ENCODE data around the gene CD6. TPM values are rescaled to one million over a fixed set of nuclear protein-coding genes. Genes with fewer than 3 reads are reported as not detected.

The CD6 gene
- total RNA-seq, 1 donor from 2014 or later, result 0.39 TPM

DNA sequence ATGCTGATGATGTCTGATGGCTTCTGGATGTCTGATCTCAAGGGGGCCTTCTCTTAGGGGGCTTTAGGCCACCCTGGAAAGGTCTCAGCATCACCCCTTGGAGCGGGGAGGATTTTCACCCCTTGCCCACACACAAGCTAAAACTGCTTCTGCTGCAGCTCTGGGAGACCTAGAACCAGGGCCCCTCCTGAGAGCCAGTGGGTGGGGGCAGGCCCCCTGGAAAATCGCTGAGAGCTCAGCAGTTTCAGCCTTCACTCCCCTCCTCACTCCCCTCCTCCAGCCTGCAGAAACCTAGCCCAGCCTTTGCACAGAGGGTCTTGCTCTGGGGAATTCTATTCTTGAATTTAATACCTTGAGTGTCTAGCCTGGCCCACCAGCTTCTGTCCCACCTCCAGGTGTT lies 17.2 kb downstream of the CD6 start:
- TF ChIP-seq EZH2 (IDR thresholded peaks at IDR 0.05; ENCODE audit: insufficient read depth, low read length) (no peak), CTCF (IDR thresholded peaks at IDR 0.05; ENCODE audit: insufficient read depth, low read depth, low read length) (no peak)
- Histone ChIP-seq H3K79me2 (ENCODE audit: insufficient read depth, low read length) (no peaks in the 10 kb centered on the region), H3K27ac (ENCODE audit: low read depth, low read length) (no peak overlapping the region), H3K9me3 (ENCODE audit: insufficient read depth, low read depth, low read length) (no peaks in the 10 kb centered on the region), H3K4me1 (ENCODE audit: insufficient read depth, low read length) (peaks cover 8% of the 10 kb centered on the region), H3K27me3 (ENCODE audit: insufficient read depth, low read length) (peaks cover 16% of the 10 kb centered on the region), H3K4me2 (ENCODE audit: low read length) (no peak overlapping the region), H4K20me1 (ENCODE audit: insufficient read depth, low read length) (no peaks in the 10 kb centered on the region), H3K9ac (ENCODE audit: low read length) (no peak overlapping the region), H2AFZ (ENCODE audit: low read depth, low read length) (no peak overlapping the region), H3K4me3 (ENCODE audit: insufficient read depth, low read depth, low read length) (no peak overlapping the region), H3K36me3 (ENCODE audit: insufficient read depth, low read length) (no peaks in the 10 kb centered on the region)
- H3K9me3 Mint-ChIP-seq (ENCODE audit: unreplicated experiment), result no peaks in the 10 kb centered on the region
- H3K36me3 Mint-ChIP-seq (ENCODE audit: low read depth, unreplicated experiment), result no peaks in the 10 kb centered on the region
- H3K4me3 Mint-ChIP-seq (ENCODE audit: unreplicated experiment), result no peak overlapping the region
- H3K27me3 Mint-ChIP-seq (ENCODE audit: low read depth, unreplicated experiment), result peaks cover 20% of the 10 kb centered on the region
- H3K4me1 Mint-ChIP-seq (ENCODE audit: low read depth, unreplicated experiment), result peaks cover 9% of the 10 kb centered on the region
- DNase-seq (ENCODE audit: low read depth) (no peak), FAIRE-seq (no peak)
- H3K27ac Mint-ChIP-seq (ENCODE audit: unreplicated experiment), result no peak overlapping the region

DNA sequence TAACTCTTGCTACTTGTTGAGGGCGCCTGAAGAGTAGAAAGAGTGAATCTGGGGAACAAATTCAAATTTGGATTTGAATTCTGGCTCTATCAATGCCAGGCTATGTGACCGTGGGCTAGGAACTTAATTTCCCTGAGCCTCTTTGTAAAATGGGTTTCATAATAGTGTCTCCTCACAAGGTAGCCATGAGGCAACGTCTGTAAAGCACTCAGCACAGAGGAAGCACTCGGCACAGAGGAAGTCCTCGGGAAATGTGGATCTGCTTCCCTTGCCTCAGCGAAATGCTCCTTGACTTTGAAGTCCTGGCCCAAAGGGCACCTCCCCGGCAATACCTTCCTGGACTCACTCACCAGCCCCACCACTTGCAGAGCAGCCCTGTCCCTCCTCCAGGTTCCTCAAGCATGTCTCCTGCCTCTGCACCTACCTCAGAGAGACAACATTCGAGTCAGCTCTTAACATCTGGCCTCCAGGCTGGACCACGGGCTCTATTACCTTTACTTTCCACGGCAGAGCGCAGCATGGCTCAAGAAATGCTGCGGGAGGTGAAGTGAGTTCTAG lies 17.7 kb downstream of the CD6 start:
- Histone ChIP-seq H3K9ac (ENCODE audit: low read length) (no peak overlapping the region), H3K4me2 (ENCODE audit: low read length) (no peak overlapping the region), H3K27ac (ENCODE audit: low read depth, low read length) (no peak overlapping the region), H3K9me3 (ENCODE audit: insufficient read depth, low read depth, low read length) (no peaks in the 10 kb centered on the region), H3K27me3 (ENCODE audit: insufficient read depth, low read length) (peaks cover 18% of the 10 kb centered on the region), H3K4me1 (ENCODE audit: insufficient read depth, low read length) (peaks cover 8% of the 10 kb centered on the region), H2AFZ (ENCODE audit: low read depth, low read length) (no peak overlapping the region), H3K4me3 (ENCODE audit: insufficient read depth, low read depth, low read length) (no peak overlapping the region), H4K20me1 (ENCODE audit: insufficient read depth, low read length) (no peaks in the 10 kb centered on the region), H3K36me3 (ENCODE audit: insufficient read depth, low read length) (no peaks in the 10 kb centered on the region), H3K79me2 (ENCODE audit: insufficient read depth, low read length) (no peaks in the 10 kb centered on the region)
- H3K27me3 Mint-ChIP-seq (ENCODE audit: low read depth, unreplicated experiment), result peaks cover 25% of the 10 kb centered on the region
- FAIRE-seq (no peak), DNase-seq (ENCODE audit: low read depth) (no peak)
- H3K4me3 Mint-ChIP-seq (ENCODE audit: unreplicated experiment), result no peak overlapping the region
- no peaks in the 10 kb centered on the region for H3K36me3 Mint-ChIP-seq (ENCODE audit: low read depth, unreplicated experiment)
- no peak overlapping the region for H3K27ac Mint-ChIP-seq (ENCODE audit: unreplicated experiment)
- peaks cover 10% of the 10 kb centered on the region for H3K4me1 Mint-ChIP-seq (ENCODE audit: low read depth, unreplicated experiment)
- TF ChIP-seq CTCF (IDR thresholded peaks at IDR 0.05; ENCODE audit: insufficient read depth, low read depth, low read length) (no peak), EZH2 (IDR thresholded peaks at IDR 0.05; ENCODE audit: insufficient read depth, low read length) (no peak)
- no peaks in the 10 kb centered on the region for H3K9me3 Mint-ChIP-seq (ENCODE audit: unreplicated experiment)

GRCh38 chr11:60991457-60991856 lies 20.0 kb downstream of the CD6 start:
- no peaks in the 10 kb centered on the region for H3K36me3 ChIP-seq (ENCODE audit: insufficient read depth, low read length)
- H3K27ac Mint-ChIP-seq (ENCODE audit: unreplicated experiment), result no peak overlapping the region
- H3K4me3 Mint-ChIP-seq (ENCODE audit: unreplicated experiment), result no peak overlapping the region
- no peak overlapping the region for H2AFZ ChIP-seq (ENCODE audit: low read depth, low read length)
- H3K79me2 ChIP-seq (ENCODE audit: insufficient read depth, low read length), result no peaks in the 10 kb centered on the region
- H3K9me3 ChIP-seq (ENCODE audit: insufficient read depth, low read depth, low read length), result no peaks in the 10 kb centered on the region
- H3K27me3 ChIP-seq (ENCODE audit: insufficient read depth, low read length), result peaks cover 22% of the 10 kb centered on the region
- no peak for FAIRE-seq
- no peak overlapping the region for H3K9ac ChIP-seq (ENCODE audit: low read length)
- no peak for TF ChIP-seq CTCF (IDR thresholded peaks at IDR 0.05; ENCODE audit: insufficient read depth, low read depth, low read length)
- H4K20me1 ChIP-seq (ENCODE audit: insufficient read depth, low read length), result no peaks in the 10 kb centered on the region
- H3K4me3 ChIP-seq (ENCODE audit: insufficient read depth, low read depth, low read length), result no peak overlapping the region
- H3K9me3 Mint-ChIP-seq (ENCODE audit: unreplicated experiment), result no peaks in the 10 kb centered on the region
- no peaks in the 10 kb centered on the region for H3K36me3 Mint-ChIP-seq (ENCODE audit: low read depth, unreplicated experiment)
- H3K4me2 ChIP-seq (ENCODE audit: low read length), result no peak overlapping the region
- H3K27me3 Mint-ChIP-seq (ENCODE audit: low read depth, unreplicated experiment), result peaks cover 29% of the 10 kb centered on the region
- H3K27ac ChIP-seq (ENCODE audit: low read depth, low read length), result no peak overlapping the region
- peaks cover 6% of the 10 kb centered on the region for H3K4me1 Mint-ChIP-seq (ENCODE audit: low read depth, unreplicated experiment)
- H3K4me1 ChIP-seq (ENCODE audit: insufficient read depth, low read length), result peaks cover 3% of the 10 kb centered on the region
- DNase-seq (ENCODE audit: low read depth), result no peak
